ENCODE results near the gene DNMT3B.

DNA sequence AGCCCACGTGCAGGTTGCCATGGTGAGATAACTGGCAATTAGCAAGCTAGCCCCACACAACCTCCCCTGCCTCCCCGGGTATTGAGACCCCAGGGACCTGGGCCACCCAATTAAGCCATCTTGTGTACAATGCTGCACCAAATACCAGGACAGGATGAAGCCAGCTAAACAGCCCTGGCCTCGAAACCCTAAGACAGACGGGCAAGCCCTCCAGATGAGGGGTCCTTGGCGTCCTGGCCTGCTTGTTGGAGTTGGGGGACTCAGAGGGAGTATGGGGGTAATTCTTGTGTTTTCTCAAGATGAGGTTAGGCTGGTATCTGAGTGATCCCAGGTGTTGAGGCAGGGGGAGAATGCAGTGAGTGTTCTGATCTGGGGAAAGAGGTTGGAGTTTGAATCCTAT, 48.8 kb downstream of the DNMT3B start:
- TF ChIP-seq, protein P1, sequence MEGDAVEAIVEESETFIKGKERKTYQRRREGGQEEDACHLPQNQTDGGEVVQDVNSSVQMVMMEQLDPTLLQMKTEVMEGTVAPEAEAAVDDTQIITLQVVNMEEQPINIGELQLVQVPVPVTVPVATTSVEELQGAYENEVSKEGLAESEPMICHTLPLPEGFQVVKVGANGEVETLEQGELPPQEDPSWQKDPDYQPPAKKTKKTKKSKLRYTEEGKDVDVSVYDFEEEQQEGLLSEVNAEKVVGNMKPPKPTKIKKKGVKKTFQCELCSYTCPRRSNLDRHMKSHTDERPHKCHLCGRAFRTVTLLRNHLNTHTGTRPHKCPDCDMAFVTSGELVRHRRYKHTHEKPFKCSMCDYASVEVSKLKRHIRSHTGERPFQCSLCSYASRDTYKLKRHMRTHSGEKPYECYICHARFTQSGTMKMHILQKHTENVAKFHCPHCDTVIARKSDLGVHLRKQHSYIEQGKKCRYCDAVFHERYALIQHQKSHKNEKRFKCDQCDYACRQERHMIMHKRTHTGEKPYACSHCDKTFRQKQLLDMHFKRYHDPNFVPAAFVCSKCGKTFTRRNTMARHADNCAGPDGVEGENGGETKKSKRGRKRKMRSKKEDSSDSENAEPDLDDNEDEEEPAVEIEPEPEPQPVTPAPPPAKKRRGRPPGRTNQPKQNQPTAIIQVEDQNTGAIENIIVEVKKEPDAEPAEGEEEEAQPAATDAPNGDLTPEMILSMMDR (IDR thresholded peaks at IDR 0.05), result no peak
- TF ChIP-seq, protein P2, sequence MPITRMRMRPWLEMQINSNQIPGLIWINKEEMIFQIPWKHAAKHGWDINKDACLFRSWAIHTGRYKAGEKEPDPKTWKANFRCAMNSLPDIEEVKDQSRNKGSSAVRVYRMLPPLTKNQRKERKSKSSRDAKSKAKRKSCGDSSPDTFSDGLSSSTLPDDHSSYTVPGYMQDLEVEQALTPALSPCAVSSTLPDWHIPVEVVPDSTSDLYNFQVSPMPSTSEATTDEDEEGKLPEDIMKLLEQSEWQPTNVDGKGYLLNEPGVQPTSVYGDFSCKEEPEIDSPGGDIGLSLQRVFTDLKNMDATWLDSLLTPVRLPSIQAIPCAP (CRISPR knock-in tag; IDR thresholded peaks at IDR 0.05), result peak; percentile 84; the same call in 1 of the 2 replicates
- TF ChIP-seq SP1 (CRISPR knock-in tag; conservative IDR thresholded peaks at IDR 0.05) (no peak), NFYB (CRISPR knock-in tag; conservative IDR thresholded peaks at IDR 0.05; ENCODE audit: low read depth) (no peak), GABPB1 (CRISPR knock-in tag; IDR thresholded peaks at IDR 0.05) (no peak), TP53 (CRISPR knock-in tag; IDR thresholded peaks at IDR 0.05) (no peak), CBFB (CRISPR knock-in tag; IDR thresholded peaks at IDR 0.05; ENCODE audit: low read depth) (no peak)
- TF ChIP-seq, protein P3, sequence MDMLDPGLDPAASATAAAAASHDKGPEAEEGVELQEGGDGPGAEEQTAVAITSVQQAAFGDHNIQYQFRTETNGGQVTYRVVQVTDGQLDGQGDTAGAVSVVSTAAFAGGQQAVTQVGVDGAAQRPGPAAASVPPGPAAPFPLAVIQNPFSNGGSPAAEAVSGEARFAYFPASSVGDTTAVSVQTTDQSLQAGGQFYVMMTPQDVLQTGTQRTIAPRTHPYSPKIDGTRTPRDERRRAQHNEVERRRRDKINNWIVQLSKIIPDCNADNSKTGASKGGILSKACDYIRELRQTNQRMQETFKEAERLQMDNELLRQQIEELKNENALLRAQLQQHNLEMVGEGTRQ (CRISPR knock-in tag; IDR thresholded peaks at IDR 0.05), result no peak
- TF ChIP-seq, protein P4, sequence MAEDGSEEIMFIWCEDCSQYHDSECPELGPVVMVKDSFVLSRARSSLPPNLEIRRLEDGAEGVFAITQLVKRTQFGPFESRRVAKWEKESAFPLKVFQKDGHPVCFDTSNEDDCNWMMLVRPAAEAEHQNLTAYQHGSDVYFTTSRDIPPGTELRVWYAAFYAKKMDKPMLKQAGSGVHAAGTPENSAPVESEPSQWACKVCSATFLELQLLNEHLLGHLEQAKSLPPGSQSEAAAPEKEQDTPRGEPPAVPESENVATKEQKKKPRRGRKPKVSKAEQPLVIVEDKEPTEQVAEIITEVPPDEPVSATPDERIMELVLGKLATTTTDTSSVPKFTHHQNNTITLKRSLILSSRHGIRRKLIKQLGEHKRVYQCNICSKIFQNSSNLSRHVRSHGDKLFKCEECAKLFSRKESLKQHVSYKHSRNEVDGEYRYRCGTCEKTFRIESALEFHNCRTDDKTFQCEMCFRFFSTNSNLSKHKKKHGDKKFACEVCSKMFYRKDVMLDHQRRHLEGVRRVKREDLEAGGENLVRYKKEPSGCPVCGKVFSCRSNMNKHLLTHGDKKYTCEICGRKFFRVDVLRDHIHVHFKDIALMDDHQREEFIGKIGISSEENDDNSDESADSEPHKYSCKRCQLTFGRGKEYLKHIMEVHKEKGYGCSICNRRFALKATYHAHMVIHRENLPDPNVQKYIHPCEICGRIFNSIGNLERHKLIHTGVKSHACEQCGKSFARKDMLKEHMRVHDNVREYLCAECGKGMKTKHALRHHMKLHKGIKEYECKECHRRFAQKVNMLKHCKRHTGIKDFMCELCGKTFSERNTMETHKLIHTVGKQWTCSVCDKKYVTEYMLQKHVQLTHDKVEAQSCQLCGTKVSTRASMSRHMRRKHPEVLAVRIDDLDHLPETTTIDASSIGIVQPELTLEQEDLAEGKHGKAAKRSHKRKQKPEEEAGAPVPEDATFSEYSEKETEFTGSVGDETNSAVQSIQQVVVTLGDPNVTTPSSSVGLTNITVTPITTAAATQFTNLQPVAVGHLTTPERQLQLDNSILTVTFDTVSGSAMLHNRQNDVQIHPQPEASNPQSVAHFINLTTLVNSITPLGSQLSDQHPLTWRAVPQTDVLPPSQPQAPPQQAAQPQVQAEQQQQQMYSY (CRISPR knock-in tag; IDR thresholded peaks at IDR 0.05), result no peak
- TF ChIP-seq, protein P5, sequence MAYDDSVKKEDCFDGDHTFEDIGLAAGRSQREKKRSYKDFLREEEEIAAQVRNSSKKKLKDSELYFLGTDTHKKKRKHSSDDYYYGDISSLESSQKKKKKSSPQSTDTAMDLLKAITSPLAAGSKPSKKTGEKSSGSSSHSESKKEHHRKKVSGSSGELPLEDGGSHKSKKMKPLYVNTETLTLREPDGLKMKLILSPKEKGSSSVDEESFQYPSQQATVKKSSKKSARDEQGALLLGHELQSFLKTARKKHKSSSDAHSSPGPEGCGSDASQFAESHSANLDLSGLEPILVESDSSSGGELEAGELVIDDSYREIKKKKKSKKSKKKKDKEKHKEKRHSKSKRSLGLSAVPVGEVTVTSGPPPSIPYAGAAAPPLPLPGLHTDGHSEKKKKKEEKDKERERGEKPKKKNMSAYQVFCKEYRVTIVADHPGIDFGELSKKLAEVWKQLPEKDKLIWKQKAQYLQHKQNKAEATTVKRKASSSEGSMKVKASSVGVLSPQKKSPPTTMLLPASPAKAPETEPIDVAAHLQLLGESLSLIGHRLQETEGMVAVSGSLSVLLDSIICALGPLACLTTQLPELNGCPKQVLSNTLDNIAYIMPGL (CRISPR knock-in tag; IDR thresholded peaks at IDR 0.05), result no peak
- TF ChIP-seq, protein P6, sequence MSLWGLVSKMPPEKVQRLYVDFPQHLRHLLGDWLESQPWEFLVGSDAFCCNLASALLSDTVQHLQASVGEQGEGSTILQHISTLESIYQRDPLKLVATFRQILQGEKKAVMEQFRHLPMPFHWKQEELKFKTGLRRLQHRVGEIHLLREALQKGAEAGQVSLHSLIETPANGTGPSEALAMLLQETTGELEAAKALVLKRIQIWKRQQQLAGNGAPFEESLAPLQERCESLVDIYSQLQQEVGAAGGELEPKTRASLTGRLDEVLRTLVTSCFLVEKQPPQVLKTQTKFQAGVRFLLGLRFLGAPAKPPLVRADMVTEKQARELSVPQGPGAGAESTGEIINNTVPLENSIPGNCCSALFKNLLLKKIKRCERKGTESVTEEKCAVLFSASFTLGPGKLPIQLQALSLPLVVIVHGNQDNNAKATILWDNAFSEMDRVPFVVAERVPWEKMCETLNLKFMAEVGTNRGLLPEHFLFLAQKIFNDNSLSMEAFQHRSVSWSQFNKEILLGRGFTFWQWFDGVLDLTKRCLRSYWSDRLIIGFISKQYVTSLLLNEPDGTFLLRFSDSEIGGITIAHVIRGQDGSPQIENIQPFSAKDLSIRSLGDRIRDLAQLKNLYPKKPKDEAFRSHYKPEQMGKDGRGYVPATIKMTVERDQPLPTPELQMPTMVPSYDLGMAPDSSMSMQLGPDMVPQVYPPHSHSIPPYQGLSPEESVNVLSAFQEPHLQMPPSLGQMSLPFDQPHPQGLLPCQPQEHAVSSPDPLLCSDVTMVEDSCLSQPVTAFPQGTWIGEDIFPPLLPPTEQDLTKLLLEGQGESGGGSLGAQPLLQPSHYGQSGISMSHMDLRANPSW (CRISPR knock-in tag; conservative IDR thresholded peaks at IDR 0.05; ENCODE audit: low read depth), result no peak
- TF ChIP-seq, protein P7, sequence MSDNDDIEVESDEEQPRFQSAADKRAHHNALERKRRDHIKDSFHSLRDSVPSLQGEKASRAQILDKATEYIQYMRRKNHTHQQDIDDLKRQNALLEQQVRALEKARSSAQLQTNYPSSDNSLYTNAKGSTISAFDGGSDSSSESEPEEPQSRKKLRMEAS (CRISPR knock-in tag; IDR thresholded peaks at IDR 0.05), result no peak

Measured in WTC11 (cell line).